IMR-90 (cell line): ENCODE results near the gene CACNA1G. TPM values are rescaled to one million over a fixed set of nuclear protein-coding genes. Genes with fewer than 3 reads are reported as not detected.

ENCODE experiments used
- ATAC-seq: fragments of 200-7000 bp; cut with Tn5 transposase; 2 replicates; pipeline ENCODE4 v1.9.1; 2020; ENCODE audit warnings: low read depth, mild to moderate bottlenecking, moderate library complexity
- BruUV-seq: library from RNA; stranded (reverse); fragments of 400-500 nt; replicated peaks from 2 replicates; lab custom pipeline; 2021; lab: Mats Ljungman, UMichigan
- CTCF ChIA-PET: fragments of 300-600 bp; formaldehyde crosslinking; extraction: SDS; loops from one replicate; lab custom pipeline; 2021; ENCODE audit warnings: antibody characterized with exemption; lab: Yijun Ruan, JAX
- POLR2A ChIA-PET: fragments of 300-600 bp; sonication (Branson Sonifier 250); formaldehyde crosslinking; loops from one replicate; lab custom pipeline; 2022; ENCODE audit warnings: antibody characterized with exemption; ENCODE audit not compliant: unreplicated experiment; lab: Charles Lee
- DNase-seq: peaks from one replicate; pipeline ENCODE4 v3.0.0; 2013
- H2AFZ ChIP-seq: replicated peaks from 2 replicates; pipeline ENCODE3; 2013; ENCODE audit warnings: low read length, mild to moderate bottlenecking; ENCODE audit not compliant: poor library complexity
- H2AK5ac ChIP-seq: 2 replicates; pipeline ENCODE4 v1.6.1; 2013; ENCODE audit warnings: low read depth, low read length, inconsistent platforms
- H2AK9ac ChIP-seq: replicated peaks from 2 replicates; pipeline ENCODE3; 2013; ENCODE audit warnings: mild to moderate bottlenecking, low read depth, low read length, moderate library complexity; ENCODE audit not compliant: poor library complexity
- H2BK120ac ChIP-seq: 2 replicates; pipeline ENCODE4 v1.6.1; 2013; ENCODE audit warnings: low read depth, low read length, inconsistent platforms
- H2BK15ac ChIP-seq: 3 replicates; pipeline ENCODE4 v1.6.1; 2013; ENCODE audit warnings: low read depth, low read length, inconsistent platforms
- H2BK20ac ChIP-seq: 2 replicates; pipeline ENCODE4 v1.6.1; 2013; ENCODE audit warnings: low read depth, mild to moderate bottlenecking, inconsistent platforms, low read length, moderate library complexity
- H2BK5ac ChIP-seq: 2 replicates; pipeline ENCODE4 v1.6.1; 2013; ENCODE audit warnings: mild to moderate bottlenecking, low read depth, low read length, inconsistent platforms; ENCODE audit not compliant: poor library complexity, severe bottlenecking
- H3K14ac ChIP-seq: replicated peaks from 2 replicates; pipeline ENCODE4 v1.6.1; 2013; ENCODE audit warnings: low read depth, low read length, inconsistent platforms
- H3K18ac ChIP-seq: 2 replicates; pipeline ENCODE4 v1.6.1; 2013; ENCODE audit warnings: low read depth, low read length, control low read depth
- H3K23ac ChIP-seq: 2 replicates; pipeline ENCODE4 v1.6.1; 2013; ENCODE audit warnings: low read depth, low read length, inconsistent platforms
- H3K27ac ChIP-seq: 2 replicates; pipeline ENCODE4 v1.5.1; 2013; ENCODE audit warnings: mild to moderate bottlenecking, control low read depth, low read length; ENCODE audit not compliant: insufficient read depth
- H3K27me3 ChIP-seq: 2 replicates; pipeline ENCODE4 v1.6.1; 2013; ENCODE audit warnings: low read length; ENCODE audit not compliant: control insufficient read depth, insufficient read depth
- H3K36me3 ChIP-seq: 2 replicates; pipeline ENCODE4 v1.6.1; 2013; ENCODE audit warnings: low read length, mixed read lengths; ENCODE audit not compliant: control insufficient read depth, insufficient read depth
- H3K4ac ChIP-seq: 2 replicates; pipeline ENCODE4 v1.6.1; 2013; ENCODE audit warnings: low read depth, low read length, inconsistent platforms
- H3K4me1 ChIP-seq: 2 replicates; pipeline ENCODE4 v1.6.1; 2013; ENCODE audit warnings: low read length, mixed read lengths; ENCODE audit not compliant: control insufficient read depth, insufficient read depth
- H3K4me2 ChIP-seq: 2 replicates; pipeline ENCODE4 v1.6.1; 2013; ENCODE audit warnings: low read depth, mild to moderate bottlenecking, control low read depth, low read length, moderate library complexity
- H3K4me3 ChIP-seq: 2 replicates; pipeline ENCODE4 v1.5.1; 2013; ENCODE audit warnings: low read depth, mild to moderate bottlenecking, control low read depth, low read length, moderate library complexity; ENCODE audit not compliant: insufficient read depth
- H3K56ac ChIP-seq: 2 replicates; pipeline ENCODE4 v1.6.1; 2013; ENCODE audit warnings: low read length, inconsistent platforms; ENCODE audit not compliant: insufficient read depth; ENCODE audit errors: extremely low read depth
- H3K79me1 ChIP-seq, 2 experiments: 2 replicates each; pipeline ENCODE4 v1.6.1; 2013; ENCODE audit warnings: low read length in 2 of 2, inconsistent platforms in 1 of 2, low read depth in 1 of 2
- H3K9ac ChIP-seq: 2 replicates; pipeline ENCODE4 v1.6.1; 2013; ENCODE audit warnings: low read depth, low read length, control low read depth
- H3K9me1 ChIP-seq: 2 replicates; pipeline ENCODE4 v1.6.1; 2013; ENCODE audit warnings: low read length, inconsistent platforms; ENCODE audit not compliant: insufficient read depth
- H3K9me3 ChIP-seq: 2 replicates; pipeline ENCODE4 v1.6.1; 2013; ENCODE audit warnings: low read length; ENCODE audit not compliant: control insufficient read depth, insufficient read depth
- H4K20me1 ChIP-seq: 2 replicates; pipeline ENCODE4 v1.6.1; 2013; ENCODE audit warnings: low read length, inconsistent platforms; ENCODE audit not compliant: insufficient read depth
- H4K5ac ChIP-seq: 2 replicates; pipeline ENCODE4 v1.6.1; 2013; ENCODE audit warnings: mild to moderate bottlenecking, low read depth, low read length, control low read depth
- H4K8ac ChIP-seq, 2 experiments: 2 replicates each; pipeline ENCODE4 v1.6.1; 2013; ENCODE audit warnings: low read depth in 2 of 2, low read length in 2 of 2, control low read depth in 1 of 2, inconsistent platforms in 1 of 2
- H4K91ac ChIP-seq: 2 replicates; pipeline ENCODE4 v1.6.1; 2013; ENCODE audit warnings: low read depth, low read length, inconsistent platforms; ENCODE audit not compliant: insufficient read depth
- CTCF ChIP-seq: conservative IDR thresholded peaks from 2 replicates; pipeline ENCODE4 v1.5.1; 2012; ENCODE audit warnings: mild to moderate bottlenecking, low read depth, low read length, improper control_type of control experiment
- FOS ChIP-seq: fragments of 150-350 bp; IDR thresholded peaks from 2 replicates; pipeline ENCODE4 v1.6.1; 2016; ENCODE audit warnings: low read depth, low read length
- MAZ ChIP-seq: IDR thresholded peaks from 2 replicates; pipeline ENCODE4 v1.6.1; 2012; ENCODE audit warnings: low read depth, mild to moderate bottlenecking, low read length, improper control_type of control experiment, moderate library complexity, borderline replicate concordance
- MXI1 ChIP-seq: IDR thresholded peaks from 2 replicates; pipeline ENCODE4 v1.6.1; 2012; ENCODE audit warnings: low read depth, mild to moderate bottlenecking, low read length, moderate library complexity, borderline replicate concordance
- WGBS, 2 experiments: methylation state at CpG; one replicate each; pipeline versions ENCODE4 v1.1.5 to v1.1.7; 2013; ENCODE audit warnings: missing lambda C conversion rate in 2 of 2; ENCODE audit not compliant: insufficient read length in 1 of 2; ENCODE audit errors: extremely low coverage in 2 of 2; 5-methylcytosine and 5-hydroxymethylcytosine counted together
- dilution Hi-C: fragments of 300-500 bp; cut with HindIII; formaldehyde crosslinking; loops from one replicate; pipeline ENCODE4 v1.14.3; 2018; ENCODE audit warnings: low sequenced_read_pairs; ENCODE audit not compliant: unreplicated experiment
- in situ Hi-C: fragments of 300-500 bp; cut with MboI; formaldehyde crosslinking; loops from 3 replicates; pipeline ENCODE4 v1.14.3; 2019; ENCODE audit warnings: low sequenced_read_pairs, inconsistent platforms, mixed read lengths
- intact Hi-C: fragments of 100-400 bp; cut with micrococcal nuclease; formaldehyde crosslinking; loops from 2 replicates; pipeline ENCODE4 v1.10.0; 2022
- polyA plus RNA-seq, 3 experiments: library from polyadenylated mRNA; depleted of rRNA; stranded (reverse); fragments of >200 nt; gene quantifications; 2 replicates each; pipeline ENCODE4 v1.2.3, GENCODE V29; 2012; ENCODE audit warnings: low replicate concordance in 1 of 3
- total RNA-seq: library from RNA; depleted of rRNA; stranded (reverse); fragments of >200 nt; gene quantifications from 2 replicates; pipeline ENCODE4 v1.2.3, GENCODE V29; 2012

The CACNA1G gene
- total and polyA plus RNA-seq, 2 of the 4 experiments (the other 2 are of a cell fraction), result under 0.01 to 0.03 TPM

DNA sequence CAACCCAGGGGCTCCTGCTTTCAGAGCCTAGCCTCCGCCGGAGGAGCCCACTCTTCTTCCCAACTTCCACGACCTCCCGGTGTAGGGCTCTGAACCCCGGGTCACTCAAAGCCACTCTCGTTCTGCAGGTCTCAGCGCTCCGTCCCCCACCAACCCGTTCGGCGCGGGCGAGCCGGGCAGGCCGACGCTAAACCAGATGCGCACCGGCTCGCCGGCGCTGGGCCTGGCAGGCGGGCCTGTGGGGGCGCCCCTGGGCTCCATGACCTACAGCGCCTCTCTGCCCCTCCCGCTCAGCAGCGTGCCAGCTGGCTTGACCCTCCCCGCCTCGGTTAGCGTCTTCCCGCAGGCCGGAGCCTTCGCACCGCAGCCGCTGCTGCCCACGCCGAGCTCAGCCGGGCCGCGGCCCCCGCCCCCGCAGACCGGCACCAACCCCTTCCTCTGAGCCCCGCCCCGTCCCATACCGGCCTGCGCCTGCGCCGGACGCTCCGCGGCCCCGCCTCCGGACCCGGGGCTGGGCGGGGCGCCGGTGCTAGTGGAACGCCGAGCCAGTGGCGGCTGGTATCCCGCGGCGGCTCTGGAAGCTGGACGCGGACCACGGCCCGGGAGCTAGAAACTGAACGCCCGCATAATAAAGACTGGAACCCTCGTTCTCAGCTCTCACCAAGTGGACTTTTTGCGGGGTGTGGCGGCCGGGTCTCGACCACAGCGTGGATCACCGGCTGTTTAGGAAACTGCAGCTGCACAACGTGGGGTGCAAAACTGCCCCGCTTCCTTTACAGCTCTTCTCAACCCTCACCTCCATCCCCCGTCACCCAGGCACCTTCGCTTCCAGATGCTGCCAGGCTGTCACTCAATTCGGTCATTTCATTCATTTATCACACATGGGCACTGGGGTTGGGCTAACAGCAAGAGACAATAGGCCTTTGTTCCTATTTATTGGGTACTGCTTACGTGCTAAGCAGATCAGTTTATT, 18.5 kb upstream of the CACNA1G start:
- Histone ChIP-seq H3K14ac (peak overlapping the region; percentile 91), H3K27me3 (no peaks in the 10 kb centered on the region), H2AFZ (peak overlapping the region; percentile 97), H4K5ac (peak overlapping the region; percentile 63), H3K79me1 (peaks cover 0 to 7% of the 10 kb centered on the region in 2 experiments; a peak in 2 of 4 replicates), H2AK5ac (peak overlapping the region; percentile 29; the same call in 1 of the 2 replicates), H3K27ac (peak overlapping the region; percentile 55), H3K9me3 (no peaks in the 10 kb centered on the region), H3K9ac (peak overlapping the region; percentile 71), H3K4me2 (peak overlapping the region; percentile 97), H4K91ac (peak overlapping the region; percentile 71), H2BK5ac (peak overlapping the region; percentile 28), H3K18ac (no peak overlapping the region; the same call in 1 of the 2 replicates), H3K4me1 (peaks cover 14% of the 10 kb centered on the region; the same call in 1 of the 2 replicates), H3K4ac (peak overlapping the region; percentile 87), H4K20me1 (no peaks in the 10 kb centered on the region), H3K23ac (peak overlapping the region; percentile 70), H3K4me3 (peak overlapping the region; percentile 65), H4K8ac (peak overlapping the region; percentile 38 to 97), H3K36me3 (no peaks in the 10 kb centered on the region), H2AK9ac (peak overlapping the region; percentile 87), H2BK20ac (no peak overlapping the region), H3K9me1 (peaks cover 4% of the 10 kb centered on the region), H2BK15ac (no peak overlapping the region; the same call in 2 of the 3 replicates), H2BK120ac (peak overlapping the region; percentile 71), H3K56ac (peak overlapping the region; percentile 65)
- DNase-seq (peak; percentile 69), ATAC-seq (peak; percentile 95)
- dilution Hi-C loops, result no loop called here
- BruUV-seq, result no TSS peak
- intact Hi-C loops, result loop anchor here (1.0 to 10.0 kb wide), 2 partner anchors 60 to 413 kb away; no protein-coding TSS in a partner anchor
- in situ Hi-C loops, result loop anchor here (10.0 kb wide), 1 partner anchor 413 kb away; no protein-coding TSS in a partner anchor
- 10% methylated on average over 30 of the region's 82 CpGs; no CpG with 5 or more reads in 1 of the 2 experiments for WGBS, 2 experiments
- ChIA-PET POLR2A (interaction anchor here (0.6 kb wide), 1 partner anchor 97 kb away, joined by 3 read pairs; no protein-coding TSS in a partner anchor), CTCF (interaction anchor here (0.7 kb wide), 1 partner anchor 59 kb away, joined by 6 read pairs; no protein-coding TSS in a partner anchor)
- no peak for TF ChIP-seq FOS
- peak; percentile 54; the same call in 1 of the 2 replicates for TF ChIP-seq MXI1
- TF ChIP-seq CTCF, result 0 out of 2 replicates have a peak, but pooled peaks have one; percentile 23
- TF ChIP-seq MAZ, result peak; percentile 90; the same call in 1 of the 2 replicates
